H1 (cell line): ENCODE data around the gene PRX. TPM values are rescaled to one million over a fixed set of nuclear protein-coding genes. Genes with fewer than 3 reads are reported as not detected.

ENCODE experiments used
- CHD7 ChIP-seq: fragments of 300-600 bp; sonication (generic); IDR thresholded peaks from 2 replicates; pipeline ENCODE4 v1.7.1; 2012; ENCODE audit warnings: low read length, moderate library complexity, mild to moderate bottlenecking, inconsistent platforms; ENCODE audit not compliant: insufficient replicate concordance
- CTBP2 ChIP-seq: IDR thresholded peaks from 2 replicates; pipeline ENCODE4 v1.7.0; 2011; ENCODE audit warnings: borderline replicate concordance, mild to moderate bottlenecking, moderate library complexity, mixed read lengths, low read length; ENCODE audit not compliant: insufficient read depth, insufficient read length
- EZH2 ChIP-seq: fragments of 200-600 bp; sonication (generic); IDR thresholded peaks from 2 replicates; pipeline ENCODE4 v1.7.1; 2012; ENCODE audit warnings: low read depth, mild to moderate bottlenecking, moderate library complexity, low read length, inconsistent platforms; ENCODE audit not compliant: severe bottlenecking
- GTF2F1 ChIP-seq: IDR thresholded peaks from 2 replicates; pipeline ENCODE4 v1.6.1; 2012; ENCODE audit warnings: low read depth, low read length, improper control_type of control experiment, borderline replicate concordance
- HDAC2 ChIP-seq, 2 experiments: fragments of 300-600 bp in 1 of 2; sonication (generic) in 1 of 2; IDR thresholded peaks; 2 replicates each; pipeline ENCODE4 v1.6.1; 2011 to 2012; ENCODE audit warnings: low read depth in 2 of 2, low read length in 2 of 2, mild to moderate bottlenecking in 2 of 2, moderate library complexity in 2 of 2, borderline replicate concordance in 1 of 2, inconsistent platforms in 1 of 2
- NANOG ChIP-seq: IDR thresholded peaks from 2 replicates; pipeline ENCODE4 v1.6.1; 2011; ENCODE audit warnings: low read length, low read depth, mild to moderate bottlenecking, inconsistent platforms; ENCODE audit not compliant: insufficient read depth, poor library complexity, severe bottlenecking
- POLR2AphosphoS5 ChIP-seq: IDR thresholded peaks from 2 replicates; pipeline ENCODE4 v1.6.1; 2011; ENCODE audit warnings: low read depth, low read length
- SIN3A ChIP-seq, 2 experiments: IDR thresholded peaks in 1 of 2; conservative IDR thresholded peaks in 1 of 2; 2 replicates each; pipeline ENCODE4 v1.6.1; 2011 to 2012; ENCODE audit warnings: low read length in 2 of 2, improper control_type of control experiment in 1 of 2, low read depth in 1 of 2, mild to moderate bottlenecking in 1 of 2
- SP2 ChIP-seq: IDR thresholded peaks from 2 replicates; pipeline ENCODE4 v1.6.1; 2012; ENCODE audit warnings: mild to moderate bottlenecking, low read length, inconsistent platforms
- SRF ChIP-seq: IDR thresholded peaks from 2 replicates; pipeline ENCODE4 v1.6.1; 2011; ENCODE audit warnings: mild to moderate bottlenecking, low read depth, low read length, moderate library complexity
- SUZ12 ChIP-seq: fragments of 200-600 bp; sonication (generic); IDR thresholded peaks from 2 replicates; pipeline ENCODE4 v1.6.1; 2012; ENCODE audit warnings: mild to moderate bottlenecking, inconsistent platforms, low read length, moderate library complexity, mixed read lengths
- polyA plus RNA-seq, 7 experiments: library from polyadenylated mRNA; depleted of rRNA in 3 of 7; stranded (reverse) in 5 of 7; unstranded in 2 of 7; fragments of >200 nt in 5 of 7; fragments of 200-250 nt in 2 of 7; gene quantifications; 1 replicate in 5 of 7; 2 replicates in 1 of 7; 4 replicates in 1 of 7; pipeline versions ENCODE4 v1.2.1 to v1.2.3, GENCODE V29; 2011 to 2013; ENCODE audit warnings: missing spikeins in 2 of 7, mixed read lengths in 2 of 7
- total RNA-seq: library from RNA; stranded (reverse); fragmentation: NEBNext Ultra II Directional; extraction: Animal tissue kit (Norgen Biotek cat#: 25700); gene quantifications from 2 replicates; pipeline ENCODE4 v1.2.1, GENCODE V29; 2021

PRX gene
- total and polyA plus RNA-seq, 2 of the 8 experiments (the other 6 are each of a cell fraction or from before 2014, with no cell fraction given), result 2.8 to 5.8 TPM

GRCh38 chr19:40431698-40432097 is 18.5 kb upstream of the PRX start (continued):
- TF ChIP-seq CHD7, result no peak
- no peak for TF ChIP-seq EZH2
- no peak for TF ChIP-seq GTF2F1
- TF ChIP-seq SUZ12, result no peak
- TF ChIP-seq CTBP2, result no peak
- no peak for TF ChIP-seq SP2
- no peak for TF ChIP-seq SRF
- no peak for TF ChIP-seq HDAC2 (IDR thresholded peaks at IDR 0.05; ENCODE audit: borderline replicate concordance in 1 of 2, low read depth in 2 of 2, low read length in 2 of 2)
- TF ChIP-seq SIN3A (conservative IDR thresholded peaks at IDR 0.05 in 1 of 2, IDR thresholded peaks at IDR 0.05 in 1 of 2; ENCODE audit: low read depth in 1 of 2, low read length in 2 of 2), result no peak
- TF ChIP-seq NANOG, result no peak
- no peak for TF ChIP-seq POLR2AphosphoS5
